ENCODE data around the gene CTAGE9.
"Not testable (repeated sequence)": the region's sequence is repeated elsewhere in the genome, so short reads cannot be mapped to it uniquely, and the experiment has no call there.

GRCh38 chr6:131703905-131704304 lies 6.9 kb downstream of the CTAGE9 start:
- TF ChIP-seq CTCF, POLR2A (IDR thresholded peaks at IDR 0.05): not testable (repeated sequence)
